HG02571 (cell line): Measurements from ENCODE around the gene KCNJ15.
A peak's percentile ranks its signal among the peaks of the same experiment; 100 is the strongest.

ENCODE experiments used
- ATAC-seq: cut with Tn5 transposase; IDR thresholded peaks from one replicate; pipeline ENCODE4 v1.9.1; 2021; ENCODE audit warnings: mild to moderate bottlenecking, moderate library complexity; ENCODE audit not compliant: unreplicated experiment

The KCNJ15 gene

GRCh38 chr21:38267991-38268863 lies 11.4 kb downstream of the KCNJ15 start:
- no peak for ATAC-seq

- ATAC-seq: no peak
Measured at GRCh38 chr21:38268864-38269575, 12.2 kb downstream of the KCNJ15 start.

- ATAC-seq: peak; percentile 75
Measured at GRCh38 chr21:38269576-38269936, 12.8 kb downstream of the KCNJ15 start.

GRCh38 chr21:38272215-38272614 lies 15.4 kb downstream of the KCNJ15 start:
- ATAC-seq: no peak

GRCh38 chr21:38273745-38274542 lies 17.2 kb downstream of the KCNJ15 start:
- no peak for ATAC-seq

GRCh38 chr21:38277501-38278131 lies 20.8 kb downstream of the KCNJ15 start:
- no peak for ATAC-seq

- no peak for ATAC-seq
Measured at GRCh38 chr21:38280454-38280853, 23.7 kb downstream of the KCNJ15 start.

GRCh38 chr21:38280867-38281266 lies 24.1 kb downstream of the KCNJ15 start:
- no peak for ATAC-seq

- no peak for ATAC-seq
Measured at GRCh38 chr21:38282921-38283320, 26.1 kb downstream of the KCNJ15 start.

- ATAC-seq: no peak
Measured at GRCh38 chr21:38284216-38284615, 27.4 kb downstream of the KCNJ15 start.

GRCh38 chr21:38286739-38287471 lies 30.1 kb downstream of the KCNJ15 start:
- no peak for ATAC-seq

GRCh38 chr21:38287476-38287875 lies 30.7 kb downstream of the KCNJ15 start:
- no peak for ATAC-seq

- no peak for ATAC-seq
Measured at GRCh38 chr21:38289705-38290485, 33.1 kb downstream of the KCNJ15 start.

GRCh38 chr21:38290809-38291208 lies 34.0 kb downstream of the KCNJ15 start:
- ATAC-seq: no peak

GRCh38 chr21:38291874-38292273 lies 35.1 kb downstream of the KCNJ15 start:
- ATAC-seq: no peak

- ATAC-seq: no peak
Measured at GRCh38 chr21:38293113-38293512, 36.3 kb downstream of the KCNJ15 start.

GRCh38 chr21:38293765-38294164 lies 37.0 kb downstream of the KCNJ15 start:
- no peak for ATAC-seq

- no peak for ATAC-seq
Measured at GRCh38 chr21:38294609-38295008, 37.8 kb downstream of the KCNJ15 start.

- ATAC-seq: no peak
Measured at GRCh38 chr21:38295997-38296764, 39.4 kb downstream of the KCNJ15 start.
